GM12891 (cell line): ENCODE results near the gene NCF2.

Experiments used
- PAX5 ChIP-seq: IDR thresholded peaks from 2 replicates; pipeline ENCODE4 v1.6.1; 2011; ENCODE audit warnings: low read length, moderate library complexity, mild to moderate bottlenecking; ENCODE audit not compliant: insufficient read depth, severe bottlenecking
- POLR2A ChIP-seq: IDR thresholded peaks from 2 replicates; pipeline ENCODE4 v1.6.1; 2011; ENCODE audit warnings: low read depth, low read length, control low read depth
- POLR2AphosphoS5 ChIP-seq: IDR thresholded peaks from 2 replicates; pipeline ENCODE4 v1.6.1; 2011; ENCODE audit warnings: low read depth, low read length, control low read depth
- POU2F2 ChIP-seq: IDR thresholded peaks from 2 replicates; pipeline ENCODE4 v1.6.1; 2011; ENCODE audit warnings: low read depth, mild to moderate bottlenecking, control low read depth, low read length, moderate library complexity
- SPI1 ChIP-seq: IDR thresholded peaks from 2 replicates; pipeline ENCODE4 v1.6.1; 2011; ENCODE audit warnings: low read depth, low read length, control low read depth
- TAF1 ChIP-seq: IDR thresholded peaks from 2 replicates; pipeline ENCODE4 v1.6.1; 2011; ENCODE audit warnings: low read depth, low read length, control low read depth

GRCh38 chr1:183635099-183635605 lies 44.9 kb upstream of the NCF2 start:
- no peak for TF ChIP-seq POLR2A
- no peak for TF ChIP-seq POLR2AphosphoS5
- TF ChIP-seq TAF1, result no peak
- TF ChIP-seq SPI1, result no peak
- no peak for TF ChIP-seq PAX5
- TF ChIP-seq POU2F2, result no peak
